ENCODE data around the gene CYB561. TPM values are rescaled to one million over a fixed set of nuclear protein-coding genes. Genes with fewer than 3 reads are reported as not detected.

CYB561 gene
- total and polyA plus RNA-seq, 2 experiments from 2014 or later, result 13.7 to 30.9 TPM

GRCh38 chr17:63480192-63480784 lies 34.2 kb upstream of the CYB561 start:
- H3K27ac Mint-ChIP-seq, result no peak overlapping the region
- 0 out of 2 replicates have a peak, but pooled peaks cover 5% of the 10 kb centered on the region for H3F3A ChIP-seq (replicated peaks; ENCODE audit: low read depth)
- H3K4me3 ChIP-seq, result no peak overlapping the region
- no peaks in the 10 kb centered on the region; the same call in 2 of the 3 replicates for H3K9me3 Mint-ChIP-seq
- no peak overlapping the region for H3K4me2 ChIP-seq
- H2AFZ ChIP-seq, result no peak overlapping the region
- no peak overlapping the region for H3K27ac ChIP-seq (ENCODE audit: low read depth)
- H4K20me1 ChIP-seq (replicated peaks; ENCODE audit: insufficient read depth), result no peaks in the 10 kb centered on the region
- H3K27me3 ChIP-seq (ENCODE audit: insufficient read depth), result peaks cover 19% of the 10 kb centered on the region
- no peaks in the 10 kb centered on the region for H3K79me2 ChIP-seq (replicated peaks; ENCODE audit: insufficient read depth)
- TF ChIP-seq, protein P1, sequence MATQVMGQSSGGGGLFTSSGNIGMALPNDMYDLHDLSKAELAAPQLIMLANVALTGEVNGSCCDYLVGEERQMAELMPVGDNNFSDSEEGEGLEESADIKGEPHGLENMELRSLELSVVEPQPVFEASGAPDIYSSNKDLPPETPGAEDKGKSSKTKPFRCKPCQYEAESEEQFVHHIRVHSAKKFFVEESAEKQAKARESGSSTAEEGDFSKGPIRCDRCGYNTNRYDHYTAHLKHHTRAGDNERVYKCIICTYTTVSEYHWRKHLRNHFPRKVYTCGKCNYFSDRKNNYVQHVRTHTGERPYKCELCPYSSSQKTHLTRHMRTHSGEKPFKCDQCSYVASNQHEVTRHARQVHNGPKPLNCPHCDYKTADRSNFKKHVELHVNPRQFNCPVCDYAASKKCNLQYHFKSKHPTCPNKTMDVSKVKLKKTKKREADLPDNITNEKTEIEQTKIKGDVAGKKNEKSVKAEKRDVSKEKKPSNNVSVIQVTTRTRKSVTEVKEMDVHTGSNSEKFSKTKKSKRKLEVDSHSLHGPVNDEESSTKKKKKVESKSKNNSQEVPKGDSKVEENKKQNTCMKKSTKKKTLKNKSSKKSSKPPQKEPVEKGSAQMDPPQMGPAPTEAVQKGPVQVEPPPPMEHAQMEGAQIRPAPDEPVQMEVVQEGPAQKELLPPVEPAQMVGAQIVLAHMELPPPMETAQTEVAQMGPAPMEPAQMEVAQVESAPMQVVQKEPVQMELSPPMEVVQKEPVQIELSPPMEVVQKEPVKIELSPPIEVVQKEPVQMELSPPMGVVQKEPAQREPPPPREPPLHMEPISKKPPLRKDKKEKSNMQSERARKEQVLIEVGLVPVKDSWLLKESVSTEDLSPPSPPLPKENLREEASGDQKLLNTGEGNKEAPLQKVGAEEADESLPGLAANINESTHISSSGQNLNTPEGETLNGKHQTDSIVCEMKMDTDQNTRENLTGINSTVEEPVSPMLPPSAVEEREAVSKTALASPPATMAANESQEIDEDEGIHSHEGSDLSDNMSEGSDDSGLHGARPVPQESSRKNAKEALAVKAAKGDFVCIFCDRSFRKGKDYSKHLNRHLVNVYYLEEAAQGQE (IDR thresholded peaks at IDR 0.05; ENCODE audit: unreplicated experiment), result no peak
- TF ChIP-seq EZH2phosphoT487 (IDR thresholded peaks at IDR 0.05; ENCODE audit: unreplicated experiment) (no peak), JUNB (IDR thresholded peaks at IDR 0.05; ENCODE audit: unreplicated experiment) (no peak), NANOG (IDR thresholded peaks at IDR 0.05; ENCODE audit: borderline replicate concordance) (no peak), STAT1 (IDR thresholded peaks at IDR 0.05; ENCODE audit: unreplicated experiment) (no peak), ZNF331 (CRISPR knock-in tag; IDR thresholded peaks at IDR 0.05; ENCODE audit: low read depth) (no peak), EZH2 (IDR thresholded peaks at IDR 0.05; ENCODE audit: low read depth, unreplicated experiment) (no peak), POLR2AphosphoS5 (IDR thresholded peaks at IDR 0.05; ENCODE audit: low read depth) (no peak), ZNF114 (CRISPR knock-in tag; IDR thresholded peaks at IDR 0.05) (no peak), CTCF (conservative IDR thresholded peaks at IDR 0.05; ENCODE audit: low read depth in 2 of 2) (no peak), CREB1 (CRISPR knock-in tag; IDR thresholded peaks at IDR 0.05; ENCODE audit: low read depth) (no peak)
- TF ChIP-seq, protein P2, sequence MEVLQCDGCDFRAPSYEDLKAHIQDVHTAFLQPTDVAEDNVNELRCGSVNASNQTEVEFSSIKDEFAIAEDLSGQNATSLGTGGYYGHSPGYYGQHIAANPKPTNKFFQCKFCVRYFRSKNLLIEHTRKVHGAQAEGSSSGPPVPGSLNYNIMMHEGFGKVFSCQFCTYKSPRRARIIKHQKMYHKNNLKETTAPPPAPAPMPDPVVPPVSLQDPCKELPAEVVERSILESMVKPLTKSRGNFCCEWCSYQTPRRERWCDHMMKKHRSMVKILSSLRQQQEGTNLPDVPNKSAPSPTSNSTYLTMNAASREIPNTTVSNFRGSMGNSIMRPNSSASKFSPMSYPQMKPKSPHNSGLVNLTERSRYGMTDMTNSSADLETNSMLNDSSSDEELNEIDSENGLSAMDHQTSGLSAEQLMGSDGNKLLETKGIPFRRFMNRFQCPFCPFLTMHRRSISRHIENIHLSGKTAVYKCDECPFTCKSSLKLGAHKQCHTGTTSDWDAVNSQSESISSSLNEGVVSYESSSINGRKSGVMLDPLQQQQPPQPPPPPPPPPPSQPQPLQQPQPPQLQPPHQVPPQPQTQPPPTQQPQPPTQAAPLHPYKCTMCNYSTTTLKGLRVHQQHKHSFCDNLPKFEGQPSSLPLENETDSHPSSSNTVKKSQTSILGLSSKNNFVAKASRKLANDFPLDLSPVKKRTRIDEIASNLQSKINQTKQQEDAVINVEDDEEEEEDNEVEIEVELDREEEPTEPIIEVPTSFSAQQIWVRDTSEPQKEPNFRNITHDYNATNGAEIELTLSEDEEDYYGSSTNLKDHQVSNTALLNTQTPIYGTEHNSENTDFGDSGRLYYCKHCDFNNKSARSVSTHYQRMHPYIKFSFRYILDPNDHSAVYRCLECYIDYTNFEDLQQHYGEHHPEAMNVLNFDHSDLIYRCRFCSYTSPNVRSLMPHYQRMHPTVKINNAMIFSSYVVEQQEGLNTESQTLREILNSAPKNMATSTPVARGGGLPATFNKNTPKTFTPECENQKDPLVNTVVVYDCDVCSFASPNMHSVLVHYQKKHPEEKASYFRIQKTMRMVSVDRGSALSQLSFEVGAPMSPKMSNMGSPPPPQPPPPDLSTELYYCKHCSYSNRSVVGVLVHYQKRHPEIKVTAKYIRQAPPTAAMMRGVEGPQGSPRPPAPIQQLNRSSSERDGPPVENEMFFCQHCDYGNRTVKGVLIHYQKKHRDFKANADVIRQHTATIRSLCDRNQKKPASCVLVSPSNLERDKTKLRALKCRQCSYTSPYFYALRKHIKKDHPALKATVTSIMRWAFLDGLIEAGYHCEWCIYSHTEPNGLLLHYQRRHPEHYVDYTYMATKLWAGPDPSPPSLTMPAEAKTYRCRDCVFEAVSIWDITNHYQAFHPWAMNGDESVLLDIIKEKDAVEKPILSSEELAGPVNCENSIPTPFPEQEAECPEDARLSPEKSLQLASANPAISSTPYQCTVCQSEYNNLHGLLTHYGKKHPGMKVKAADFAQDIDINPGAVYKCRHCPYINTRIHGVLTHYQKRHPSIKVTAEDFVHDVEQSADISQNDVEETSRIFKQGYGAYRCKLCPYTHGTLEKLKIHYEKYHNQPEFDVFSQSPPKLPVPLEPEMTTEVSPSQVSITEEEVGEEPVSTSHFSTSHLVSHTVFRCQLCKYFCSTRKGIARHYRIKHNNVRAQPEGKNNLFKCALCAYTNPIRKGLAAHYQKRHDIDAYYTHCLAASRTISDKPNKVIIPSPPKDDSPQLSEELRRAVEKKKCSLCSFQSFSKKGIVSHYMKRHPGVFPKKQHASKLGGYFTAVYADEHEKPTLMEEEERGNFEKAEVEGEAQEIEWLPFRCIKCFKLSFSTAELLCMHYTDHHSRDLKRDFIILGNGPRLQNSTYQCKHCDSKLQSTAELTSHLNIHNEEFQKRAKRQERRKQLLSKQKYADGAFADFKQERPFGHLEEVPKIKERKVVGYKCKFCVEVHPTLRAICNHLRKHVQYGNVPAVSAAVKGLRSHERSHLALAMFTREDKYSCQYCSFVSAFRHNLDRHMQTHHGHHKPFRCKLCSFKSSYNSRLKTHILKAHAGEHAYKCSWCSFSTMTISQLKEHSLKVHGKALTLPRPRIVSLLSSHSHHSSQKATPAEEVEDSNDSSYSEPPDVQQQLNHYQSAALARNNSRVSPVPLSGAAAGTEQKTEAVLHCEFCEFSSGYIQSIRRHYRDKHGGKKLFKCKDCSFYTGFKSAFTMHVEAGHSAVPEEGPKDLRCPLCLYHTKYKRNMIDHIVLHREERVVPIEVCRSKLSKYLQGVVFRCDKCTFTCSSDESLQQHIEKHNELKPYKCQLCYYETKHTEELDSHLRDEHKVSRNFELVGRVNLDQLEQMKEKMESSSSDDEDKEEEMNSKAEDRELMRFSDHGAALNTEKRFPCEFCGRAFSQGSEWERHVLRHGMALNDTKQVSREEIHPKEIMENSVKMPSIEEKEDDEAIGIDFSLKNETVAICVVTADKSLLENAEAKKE (CRISPR knock-in tag; IDR thresholded peaks at IDR 0.05), result no peak
- TF ChIP-seq, protein P3, sequence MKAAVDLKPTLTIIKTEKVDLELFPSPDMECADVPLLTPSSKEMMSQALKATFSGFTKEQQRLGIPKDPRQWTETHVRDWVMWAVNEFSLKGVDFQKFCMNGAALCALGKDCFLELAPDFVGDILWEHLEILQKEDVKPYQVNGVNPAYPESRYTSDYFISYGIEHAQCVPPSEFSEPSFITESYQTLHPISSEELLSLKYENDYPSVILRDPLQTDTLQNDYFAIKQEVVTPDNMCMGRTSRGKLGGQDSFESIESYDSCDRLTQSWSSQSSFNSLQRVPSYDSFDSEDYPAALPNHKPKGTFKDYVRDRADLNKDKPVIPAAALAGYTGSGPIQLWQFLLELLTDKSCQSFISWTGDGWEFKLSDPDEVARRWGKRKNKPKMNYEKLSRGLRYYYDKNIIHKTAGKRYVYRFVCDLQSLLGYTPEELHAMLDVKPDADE (IDR thresholded peaks at IDR 0.05), result no peak
- DNase-seq (ENCODE audit: low spot score) (no peak), ATAC-seq (no peak)
- H3K9me2 ChIP-seq (ENCODE audit: insufficient read depth), result no peaks in the 10 kb centered on the region
- H3K36me3 Mint-ChIP-seq (ENCODE audit: low read depth), result no peaks in the 10 kb centered on the region; the same call in 2 of the 3 replicates
- H3K36me3 ChIP-seq (ENCODE audit: insufficient read depth), result no peaks in the 10 kb centered on the region
- H3K4me3 Mint-ChIP-seq, result no peak overlapping the region
- peaks cover 26% of the 10 kb centered on the region for H3K4me1 Mint-ChIP-seq
- H3K4me1 ChIP-seq (ENCODE audit: insufficient read depth), result peaks cover 22% of the 10 kb centered on the region
- peaks cover 33% of the 10 kb centered on the region for H3K27me3 Mint-ChIP-seq (ENCODE audit: insufficient read depth, low read depth, poor library complexity)

Measured in GM23338 (cell line).